Measurements from ENCODE around the gene VSIR.

GRCh38 chr10:71710519-71710918, 62.8 kb downstream of the VSIR start:
- TF ChIP-seq CTCF (conservative IDR thresholded peaks at IDR 0.05; ENCODE audit: low read length) (no peak), EZH2phosphoT487 (IDR thresholded peaks at IDR 0.05; ENCODE audit: borderline replicate concordance) (no peak)
